Measurements from ENCODE around the gene CD177.
"Not testable (repeated sequence)": the region's sequence is repeated elsewhere in the genome, so short reads cannot be mapped to it uniquely, and the experiment has no call there.

The CD177 gene

DNA sequence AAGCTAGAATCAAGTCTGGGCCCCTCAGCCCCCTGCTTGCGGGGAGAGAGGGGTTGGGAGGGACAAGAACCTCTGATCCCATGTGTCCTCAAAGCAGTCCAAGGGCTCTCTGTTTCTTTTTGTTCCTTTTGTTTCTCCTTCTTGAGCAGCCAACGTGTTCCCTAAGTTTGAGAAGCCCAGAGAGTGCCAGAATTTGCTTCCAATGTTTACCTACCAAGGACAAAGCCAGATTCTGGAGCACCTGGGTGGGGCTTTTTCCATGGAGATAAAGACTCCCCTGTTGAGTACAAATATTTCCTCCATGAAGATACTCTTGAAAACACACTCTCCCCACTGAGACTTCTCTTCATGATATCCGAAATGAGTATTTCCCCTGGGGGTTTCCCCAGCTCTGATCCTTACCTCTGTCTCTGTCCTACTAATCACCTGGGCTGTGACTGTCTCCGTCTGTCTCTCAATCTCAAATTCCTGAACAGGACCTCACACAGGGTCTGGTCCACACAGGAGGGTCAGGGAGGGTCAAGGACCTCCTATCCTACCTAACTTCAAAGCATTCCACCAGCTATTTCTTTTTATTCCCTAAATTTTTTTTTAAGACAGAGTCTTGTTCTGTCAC, 27.4 kb downstream of the CD177 start:
- DNase-seq (ENCODE audit: low read depth, low spot score): peak; percentile 24

DNA sequence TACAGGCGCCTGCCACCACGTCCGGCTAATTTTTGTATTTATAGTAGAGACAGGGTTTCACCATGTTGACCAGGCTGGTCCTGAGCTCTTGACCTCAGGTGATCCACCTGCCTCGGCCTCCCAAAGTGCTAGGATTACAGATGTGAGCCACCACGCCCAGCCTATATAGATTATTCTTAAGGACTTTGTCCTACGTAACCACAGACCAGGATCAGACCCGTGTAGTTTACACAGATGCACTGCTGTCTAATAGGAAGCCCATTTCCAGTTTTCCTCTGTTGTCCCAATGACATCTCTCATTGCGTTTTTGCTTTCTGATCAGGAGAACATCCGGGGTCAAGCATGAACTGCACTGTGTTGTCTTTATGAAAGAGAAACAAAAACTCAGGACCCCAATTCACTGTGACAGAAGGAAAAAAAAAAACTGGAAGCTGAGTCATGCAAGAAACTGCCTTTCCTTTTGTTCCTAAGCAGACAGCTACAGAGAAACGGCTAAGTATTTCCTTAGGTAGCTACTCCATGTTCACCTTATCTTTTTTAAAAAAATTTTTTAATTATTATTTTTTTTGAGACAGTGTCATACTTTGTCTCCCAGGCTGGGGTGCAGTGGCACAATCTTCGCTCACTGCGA, 29.2 kb downstream of the CD177 start:
- DNase-seq (ENCODE audit: low read depth, low spot score): not testable (repeated sequence)

- not testable (repeated sequence) for DNase-seq (ENCODE audit: low read depth, low spot score)
These were observed 29.8 kb downstream of the CD177 start for GRCh38 chr19:43383254-43383653.

DNA sequence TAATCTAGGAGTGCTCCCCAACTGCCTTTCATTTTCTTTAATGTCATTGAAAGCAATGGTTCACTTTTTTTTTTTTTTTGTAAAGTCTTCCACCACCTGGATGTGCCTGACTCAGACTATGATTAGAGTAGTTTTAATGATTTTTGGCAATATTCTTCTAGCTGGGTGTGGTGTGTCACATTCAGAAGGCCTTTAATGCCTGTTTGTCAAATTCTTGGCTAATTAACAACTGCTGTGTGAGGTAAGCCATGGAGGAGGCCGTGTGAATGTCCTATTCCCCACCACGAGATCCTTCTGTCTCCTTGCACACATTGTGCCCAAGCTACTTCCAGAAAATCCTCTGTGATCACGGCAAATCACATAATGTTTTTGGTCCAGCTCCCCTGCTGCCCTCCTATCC, 30.3 kb downstream of the CD177 start:
- not testable (repeated sequence) for DNase-seq (ENCODE audit: low read depth, low spot score)

DNA sequence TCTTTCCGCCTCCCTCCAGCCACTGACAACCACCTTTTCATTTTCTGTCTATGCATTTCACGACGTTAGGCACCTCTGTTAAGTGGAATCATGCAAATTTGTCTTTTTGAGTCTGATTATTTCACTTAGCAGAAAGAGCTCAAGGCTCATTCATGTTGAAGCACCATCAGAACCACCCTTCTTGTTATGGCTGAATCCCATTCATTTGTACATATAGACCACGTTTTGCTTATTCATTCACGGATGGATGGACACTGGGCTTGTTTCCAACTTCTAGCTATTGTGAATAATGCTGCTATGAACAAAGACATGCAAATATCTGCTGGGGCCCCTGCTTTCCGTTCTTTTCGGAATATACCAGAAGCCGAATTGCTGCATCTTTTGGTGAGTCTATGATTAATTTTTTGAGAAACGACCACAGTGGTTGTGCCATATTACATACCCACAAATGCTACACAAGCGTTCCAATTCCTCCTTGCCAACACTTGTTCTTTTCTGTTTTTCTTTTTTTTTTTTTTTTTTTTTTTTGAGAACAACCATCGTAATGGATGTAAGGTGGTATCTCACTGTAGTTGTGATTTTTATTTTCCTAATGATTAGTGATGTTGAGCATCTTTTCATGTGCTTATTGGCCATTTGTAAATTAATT, 37.5 kb downstream of the CD177 start:
- not testable (repeated sequence) for DNase-seq (ENCODE audit: low read depth, low spot score)

- not testable (repeated sequence) for DNase-seq (ENCODE audit: low read depth, low spot score)
These were observed 38.1 kb downstream of the CD177 start for GRCh38 chr19:43391552-43391935.

- not testable (repeated sequence) for DNase-seq (ENCODE audit: low read depth, low spot score)
These were observed 40.0 kb downstream of the CD177 start for GRCh38 chr19:43393501-43393900.

GRCh38 chr19:43395561-43395960, 42.1 kb downstream of the CD177 start:
- no peak for DNase-seq (ENCODE audit: low read depth, low spot score)

- no peak for DNase-seq (ENCODE audit: low read depth, low spot score)
These were observed 52.8 kb downstream of the CD177 start for GRCh38 chr19:43406297-43406696.

- DNase-seq (ENCODE audit: low read depth, low spot score): no peak
These were observed 54.0 kb downstream of the CD177 start for GRCh38 chr19:43407416-43408005.

DNA sequence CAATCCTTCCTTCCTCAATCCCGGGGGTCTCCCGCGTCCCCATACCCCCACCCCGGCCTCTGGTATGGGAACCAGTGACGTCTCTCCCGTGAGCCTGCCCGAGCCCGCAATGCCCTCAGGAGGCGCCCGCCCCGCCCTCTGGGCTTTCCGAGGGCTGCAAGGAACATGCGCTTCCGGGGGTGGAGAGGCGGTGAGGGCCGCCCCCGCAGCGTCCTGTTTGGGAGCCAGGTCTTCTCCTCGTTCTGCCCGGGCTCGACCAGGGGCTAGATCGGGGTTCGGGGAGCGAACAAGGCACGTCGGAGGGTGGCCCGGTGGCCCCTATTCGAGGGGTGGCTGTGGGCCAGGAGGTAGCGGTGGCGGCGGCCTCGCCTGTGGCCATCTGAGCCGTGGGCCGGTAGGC, 54.6 kb downstream of the CD177 start:
- no peak for DNase-seq (ENCODE audit: low read depth, low spot score)

GRCh38 chr19:43409415-43409814, 55.9 kb downstream of the CD177 start:
- no peak for DNase-seq (ENCODE audit: low read depth, low spot score)

DNA sequence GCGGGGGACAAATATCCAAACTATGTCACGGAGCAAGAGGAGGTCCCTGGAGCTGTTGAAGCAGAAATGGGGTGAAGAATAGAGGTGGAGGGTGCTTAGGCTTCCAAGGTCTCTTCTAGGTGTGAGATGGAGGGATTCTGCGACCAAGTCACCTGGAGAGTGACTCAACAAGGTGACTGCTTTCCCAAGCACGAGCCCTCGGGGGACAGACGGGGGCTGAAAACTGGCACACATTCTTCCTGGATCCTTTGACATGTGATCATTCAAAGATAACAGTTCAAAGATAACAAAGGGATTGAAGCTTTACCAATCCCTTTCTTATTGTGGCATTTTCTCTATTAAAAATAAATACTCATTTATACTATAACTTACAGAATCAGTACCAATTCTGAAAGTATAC, 59.0 kb downstream of the CD177 start:
- peak; percentile 14 for DNase-seq (ENCODE audit: low read depth, low spot score)

All from ELF-1 (cell line).